Common myeloid progenitor, CD34-positive (primary cell): ENCODE results near the gene USHBP1.

Experiments
- CTCF ChIA-PET: fragments of 350-600 bp; sonication (Branson Sonifier 250); formaldehyde crosslinking; loops from one replicate; lab custom pipeline; 2021; ENCODE audit warnings: antibody characterized with exemption; lab: Charles Lee
- POLR2A ChIA-PET: fragments of 350-600 bp; sonication (Branson Sonifier 250); formaldehyde crosslinking; loops from one replicate; lab custom pipeline; 2021; ENCODE audit warnings: antibody characterized with exemption; lab: Charles Lee
- DNase-seq, 3 donors: peaks; one replicate each; pipeline versions ENCODE4 v3.0.0 to v3.0.0-alpha.2; 2013
- H3K27ac ChIP-seq, 2 experiments: 1 replicate in 1 of 2; 2 replicates in 1 of 2; pipeline ENCODE4 v1.7.0; 2013; ENCODE audit warnings: inconsistent platforms in 2 of 2, low read length in 2 of 2, mild to moderate bottlenecking in 2 of 2, low read depth in 1 of 2, moderate library complexity in 1 of 2; ENCODE audit not compliant: severe bottlenecking in 2 of 2, insufficient read depth in 1 of 2, poor library complexity in 1 of 2
- H3K27me3 ChIP-seq, 5 experiments: replicated peaks in 2 of 5; 1 replicate in 3 of 5; 2 replicates in 2 of 5; pipeline versions ENCODE4 v1.6.1 to v1.7.0; 2013; ENCODE audit warnings: low read length in 4 of 5, mild to moderate bottlenecking in 2 of 5, moderate library complexity in 2 of 5, inconsistent platforms in 1 of 5; ENCODE audit not compliant: insufficient read depth in 5 of 5, control insufficient read depth in 4 of 5
- H3K36me3 ChIP-seq, 4 experiments: 1 replicate in 2 of 4; 2 replicates in 2 of 4; pipeline versions ENCODE4 v1.6.1 to v1.7.0; 2013; ENCODE audit warnings: low read length in 3 of 4, control low read depth in 1 of 4, mild to moderate bottlenecking in 1 of 4; ENCODE audit not compliant: control insufficient read depth in 4 of 4, insufficient read depth in 4 of 4
- H3K4me1 ChIP-seq, 4 experiments: 1 replicate in 3 of 4; 2 replicates in 1 of 4; pipeline versions ENCODE4 v1.6.1 to v1.7.1; 2013; ENCODE audit warnings: low read length in 3 of 4, mild to moderate bottlenecking in 3 of 4, control low read depth in 1 of 4, inconsistent platforms in 1 of 4, moderate library complexity in 1 of 4; ENCODE audit not compliant: control insufficient read depth in 4 of 4, insufficient read depth in 4 of 4; ENCODE audit errors: control extremely low read depth in 1 of 4
- H3K4me3 ChIP-seq, 7 experiments: 1 replicate in 4 of 7; 2 replicates in 3 of 7; pipeline versions ENCODE4 v1.5.1 to v1.7.0; 2013; ENCODE audit warnings: mild to moderate bottlenecking in 7 of 7, low read length in 6 of 7, moderate library complexity in 6 of 7, inconsistent platforms in 2 of 7, low read depth in 2 of 7, control low read depth in 1 of 7; ENCODE audit not compliant: insufficient read depth in 4 of 7, control insufficient read depth in 1 of 7; ENCODE audit errors: extremely low read depth in 1 of 7
- H3K9me3 ChIP-seq, 5 experiments: 1 replicate in 4 of 5; 2 replicates in 1 of 5; pipeline versions ENCODE4 v1.6.1 to v1.7.1; 2013; ENCODE audit warnings: low read length in 4 of 5, mild to moderate bottlenecking in 2 of 5, inconsistent platforms in 1 of 5, low read depth in 1 of 5, moderate library complexity in 1 of 5; ENCODE audit not compliant: control insufficient read depth in 4 of 5, insufficient read depth in 2 of 5; ENCODE audit errors: control extremely low read depth in 1 of 5
- WGBS: methylation state at CpG from one replicate; pipeline ENCODE4 v1.1.5; 2013; ENCODE audit not compliant: insufficient coverage; 5-methylcytosine and 5-hydroxymethylcytosine counted together

USHBP1 gene

GRCh38 chr19:17285415-17286135 is 21.0 kb upstream of the USHBP1 start:
- Histone ChIP-seq H3K4me3 (no peak overlapping the region), H3K9me3 (no peaks in the 10 kb centered on the region), H3K36me3 (peaks cover 0 to 30% (median 9%) of the 10 kb centered on the region in 4 experiments), H3K27me3 (no peaks in the 10 kb centered on the region), H3K27ac (no peak overlapping the region), H3K4me1 (peaks cover 0 to 25% (median 18%) of the 10 kb centered on the region in 4 experiments)
- no peak for DNase-seq
- WGBS, result 93% methylated on average over 17 of the region's 18 CpGs
- ChIA-PET POLR2A (no interaction called here), CTCF (interaction anchor here (1.1 to 17.5 kb wide), 2 partner anchors 14 to 24 kb away, joined by 3 to 183 read pairs; partner anchors contain the start of genes BABAM1 and USHBP1)

GRCh38 chr19:17283504-17283996 is 19.0 kb upstream of the USHBP1 start:
- WGBS, result 100% methylated on average over 3 of the region's 7 CpGs
- Histone ChIP-seq H3K4me3 (peak overlapping the region in 1 of 7 experiments; percentile 8), H3K9me3 (no peaks in the 10 kb centered on the region), H3K36me3 (peaks cover 0 to 39% (median 11%) of the 10 kb centered on the region in 4 experiments), H3K27me3 (no peaks in the 10 kb centered on the region), H3K27ac (no peak overlapping the region), H3K4me1 (peaks cover 0 to 20% (median 18%) of the 10 kb centered on the region in 4 experiments)
- DNase-seq, result no peak
- ChIA-PET POLR2A (no interaction called here), CTCF (interaction anchor here (0.6 to 17.5 kb wide), 14 partner anchors 8 to 998 kb away, joined by 3 to 183 read pairs (median 5); partner anchors contain the start of genes BABAM1, JUND, OCEL1 and USHBP1)

GRCh38 chr19:17282488-17283125 is 18.1 kb upstream of the USHBP1 start:
- H3K36me3 ChIP-seq, result peaks cover 0 to 42% (median 13%) of the 10 kb centered on the region in 4 experiments
- 3% methylated on average over 42 of the region's 45 CpGs for WGBS
- H3K4me1 ChIP-seq, result peaks cover 0 to 20% (median 18%) of the 10 kb centered on the region in 4 experiments
- ChIA-PET CTCF (interaction anchor here (0.6 to 17.5 kb wide), 11 partner anchors 9 to 490 kb away, joined by 3 to 183 read pairs (median 10); partner anchors contain the start of genes BABAM1, OCEL1 and USHBP1), POLR2A (no interaction called here)
- no peak overlapping the region for H3K27ac ChIP-seq
- H3K9me3 ChIP-seq, result no peaks in the 10 kb centered on the region
- H3K27me3 ChIP-seq, result no peaks in the 10 kb centered on the region
- peak; percentile 77 to 84 (median 82) for DNase-seq
- peak overlapping the region; percentile 19 to 74 (median 61) for H3K4me3 ChIP-seq

- Histone ChIP-seq H3K36me3 (peaks cover 3 to 49% (median 22%) of the 10 kb centered on the region in 4 experiments), H3K9me3 (no peaks in the 10 kb centered on the region), H3K4me1 (peaks cover 0 to 20% (median 18%) of the 10 kb centered on the region in 4 experiments), H3K27ac (no peak within 1 kb of the TSS), H3K4me3 (peak within 1 kb of the TSS; percentile 19 to 74 (median 61)), H3K27me3 (no peaks in the 10 kb centered on the region)
- peak in 2 of 3 donors; percentile 72 to 85 for DNase-seq
- CTCF ChIA-PET, result interaction anchor here (0.6 to 17.5 kb wide), 9 partner anchors 10 to 213 kb away, joined by 3 to 183 read pairs (median 4); partner anchors contain the start of genes BABAM1, OCEL1 and USHBP1
- WGBS, result 6% methylated on average over 66 of the region's 75 CpGs
- POLR2A ChIA-PET, result no interaction called here
Observed at GRCh38 chr19:17281391-17282304, 17.1 kb upstream of the USHBP1 start, which contains the start of gene ANKLE1. TSS of gene ANKLE1 (plus strand) at chr19:17281901. CDS start at chr19:17281921, 20 bp downstream.

- Histone ChIP-seq H3K4me3 (no peak overlapping the region), H3K27ac (no peak overlapping the region), H3K4me1 (peaks cover 0 to 20% (median 18%) of the 10 kb centered on the region in 4 experiments), H3K27me3 (no peaks in the 10 kb centered on the region), H3K9me3 (no peaks in the 10 kb centered on the region), H3K36me3 (peaks cover 5 to 53% (median 33%) of the 10 kb centered on the region in 4 experiments)
- no peak for DNase-seq
- WGBS, result no CpG with 5 or more reads among the region's 3 CpGs
- POLR2A ChIA-PET, result no interaction called here
- CTCF ChIA-PET, result interaction anchor here (0.9 to 17.5 kb wide), 2 partner anchors 18 to 28 kb away, joined by 4 to 183 read pairs; partner anchors contain the start of genes BABAM1 and USHBP1
Observed at GRCh38 chr19:17279436-17279835, 14.9 kb upstream of the USHBP1 start.

DNA sequence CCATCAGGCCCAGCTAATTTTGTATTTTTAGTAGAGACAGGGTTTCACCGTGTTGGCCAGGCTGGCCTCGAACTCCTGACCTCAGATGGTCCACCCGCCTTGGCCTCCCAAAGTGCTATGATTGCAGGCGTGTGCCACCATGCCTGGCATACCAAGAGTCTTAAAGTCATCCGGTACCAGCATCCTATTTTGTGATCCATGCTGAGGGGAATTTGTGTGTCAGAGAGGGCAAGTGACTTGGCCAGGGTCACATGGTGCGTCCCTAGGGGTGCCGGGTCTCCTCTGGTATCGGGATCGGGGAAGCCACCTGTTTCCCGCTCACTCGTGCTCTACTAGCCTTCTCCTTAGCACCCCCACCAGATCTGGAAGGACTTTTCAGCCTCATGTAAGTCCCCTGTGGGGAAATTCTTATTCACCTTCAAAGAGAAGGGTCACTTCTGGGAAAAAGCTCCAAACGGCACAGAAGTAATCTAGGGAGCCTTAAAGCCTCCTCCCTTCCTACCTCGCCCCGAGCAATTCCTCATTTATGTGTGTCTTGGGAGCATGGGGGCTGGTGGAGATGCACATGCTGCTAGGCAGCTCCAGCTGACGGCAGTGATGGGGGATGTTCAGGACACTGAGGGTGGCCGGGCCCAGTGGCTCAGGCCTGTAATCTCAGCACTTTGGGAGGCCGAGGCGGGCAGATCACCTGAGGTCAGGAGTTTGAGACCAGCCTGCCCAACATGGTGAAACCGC is 11.1 kb upstream of the USHBP1 start:
- H3K4me1 ChIP-seq, result no peaks in the 10 kb centered on the region
- POLR2A ChIA-PET, result no interaction called here
- peaks cover 20 to 58% (median 44%) of the 10 kb centered on the region in 4 experiments for H3K36me3 ChIP-seq
- no peak for DNase-seq
- no peaks in the 10 kb centered on the region for H3K9me3 ChIP-seq
- no peak overlapping the region for H3K27ac ChIP-seq
- no peaks in the 10 kb centered on the region for H3K27me3 ChIP-seq
- WGBS, result 100% methylated on average over 15 of the region's 19 CpGs
- no peak overlapping the region for H3K4me3 ChIP-seq
- CTCF ChIA-PET, result no interaction called here
